ENCODE measurements around the gene PAPLN.
"Not testable (repeated sequence)": the region's sequence is repeated elsewhere in the genome, so short reads cannot be mapped to it uniquely, and the experiment has no call there.

The PAPLN gene, protein sequence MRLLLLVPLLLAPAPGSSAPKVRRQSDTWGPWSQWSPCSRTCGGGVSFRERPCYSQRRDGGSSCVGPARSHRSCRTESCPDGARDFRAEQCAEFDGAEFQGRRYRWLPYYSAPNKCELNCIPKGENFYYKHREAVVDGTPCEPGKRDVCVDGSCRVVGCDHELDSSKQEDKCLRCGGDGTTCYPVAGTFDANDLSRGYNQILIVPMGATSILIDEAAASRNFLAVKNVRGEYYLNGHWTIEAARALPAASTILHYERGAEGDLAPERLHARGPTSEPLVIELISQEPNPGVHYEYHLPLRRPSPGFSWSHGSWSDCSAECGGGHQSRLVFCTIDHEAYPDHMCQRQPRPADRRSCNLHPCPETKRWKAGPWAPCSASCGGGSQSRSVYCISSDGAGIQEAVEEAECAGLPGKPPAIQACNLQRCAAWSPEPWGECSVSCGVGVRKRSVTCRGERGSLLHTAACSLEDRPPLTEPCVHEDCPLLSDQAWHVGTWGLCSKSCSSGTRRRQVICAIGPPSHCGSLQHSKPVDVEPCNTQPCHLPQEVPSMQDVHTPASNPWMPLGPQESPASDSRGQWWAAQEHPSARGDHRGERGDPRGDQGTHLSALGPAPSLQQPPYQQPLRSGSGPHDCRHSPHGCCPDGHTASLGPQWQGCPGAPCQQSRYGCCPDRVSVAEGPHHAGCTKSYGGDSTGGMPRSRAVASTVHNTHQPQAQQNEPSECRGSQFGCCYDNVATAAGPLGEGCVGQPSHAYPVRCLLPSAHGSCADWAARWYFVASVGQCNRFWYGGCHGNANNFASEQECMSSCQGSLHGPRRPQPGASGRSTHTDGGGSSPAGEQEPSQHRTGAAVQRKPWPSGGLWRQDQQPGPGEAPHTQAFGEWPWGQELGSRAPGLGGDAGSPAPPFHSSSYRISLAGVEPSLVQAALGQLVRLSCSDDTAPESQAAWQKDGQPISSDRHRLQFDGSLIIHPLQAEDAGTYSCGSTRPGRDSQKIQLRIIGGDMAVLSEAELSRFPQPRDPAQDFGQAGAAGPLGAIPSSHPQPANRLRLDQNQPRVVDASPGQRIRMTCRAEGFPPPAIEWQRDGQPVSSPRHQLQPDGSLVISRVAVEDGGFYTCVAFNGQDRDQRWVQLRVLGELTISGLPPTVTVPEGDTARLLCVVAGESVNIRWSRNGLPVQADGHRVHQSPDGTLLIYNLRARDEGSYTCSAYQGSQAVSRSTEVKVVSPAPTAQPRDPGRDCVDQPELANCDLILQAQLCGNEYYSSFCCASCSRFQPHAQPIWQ

DNA sequence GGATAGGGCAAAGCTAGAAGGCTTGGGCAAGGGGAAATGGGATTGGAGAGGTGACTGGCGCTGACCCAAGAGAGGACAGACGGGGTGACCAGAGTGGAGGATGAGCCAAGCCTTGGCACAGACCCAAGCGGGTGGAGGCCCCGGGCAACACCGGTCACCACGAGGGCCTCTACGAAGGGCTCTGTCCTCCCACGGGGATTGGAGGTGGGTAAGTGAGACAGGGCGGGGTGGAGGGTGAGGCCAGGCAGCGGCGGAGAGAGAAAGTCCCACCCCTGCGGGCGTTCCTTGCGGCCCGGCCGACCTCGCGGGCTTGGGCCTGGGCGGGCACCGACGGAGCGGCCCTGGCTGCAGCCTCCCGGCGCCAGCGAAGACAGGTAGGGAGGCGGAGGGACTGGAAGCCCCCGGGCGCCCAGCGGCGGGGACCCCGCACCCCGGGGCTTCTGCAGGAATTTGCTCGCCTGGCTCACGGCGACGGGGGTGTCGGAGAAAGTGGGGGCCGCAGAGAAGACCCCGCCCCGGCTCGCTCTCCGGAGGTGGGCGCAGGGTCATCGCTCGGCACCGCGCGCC, at the start of gene PAPLN:
Gene PAPLN, plus strand, starts transcription at position 288 of the 567 bp plus-strand sequence. CDS start 2,273 bp downstream, outside the sequence.
- DNase-seq (ENCODE audit: low read depth in 2 of 2) = no peak

DNA sequence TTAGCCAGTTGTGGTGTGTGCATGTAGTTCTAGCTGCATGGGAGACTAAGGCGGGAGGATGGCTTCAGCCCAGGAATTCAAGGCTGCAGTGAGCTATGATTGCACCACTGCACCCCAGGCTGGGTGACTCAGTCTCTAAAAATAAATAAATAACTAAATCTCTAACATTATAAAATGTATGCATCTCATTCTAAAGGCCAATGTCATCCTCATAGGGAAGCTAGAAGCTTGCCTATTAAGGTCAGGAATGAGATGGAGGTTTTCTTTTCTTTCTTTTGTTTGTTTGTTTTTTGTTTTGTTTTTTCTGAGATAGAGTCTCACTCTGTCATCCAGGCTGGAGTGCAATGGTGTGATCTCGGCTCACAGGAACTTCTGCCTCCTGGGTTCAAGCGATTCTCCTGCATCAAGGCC, 48.8 kb upstream of the PAPLN start:
- DNase-seq (ENCODE audit: low read depth in 2 of 2) = no peak

DNA sequence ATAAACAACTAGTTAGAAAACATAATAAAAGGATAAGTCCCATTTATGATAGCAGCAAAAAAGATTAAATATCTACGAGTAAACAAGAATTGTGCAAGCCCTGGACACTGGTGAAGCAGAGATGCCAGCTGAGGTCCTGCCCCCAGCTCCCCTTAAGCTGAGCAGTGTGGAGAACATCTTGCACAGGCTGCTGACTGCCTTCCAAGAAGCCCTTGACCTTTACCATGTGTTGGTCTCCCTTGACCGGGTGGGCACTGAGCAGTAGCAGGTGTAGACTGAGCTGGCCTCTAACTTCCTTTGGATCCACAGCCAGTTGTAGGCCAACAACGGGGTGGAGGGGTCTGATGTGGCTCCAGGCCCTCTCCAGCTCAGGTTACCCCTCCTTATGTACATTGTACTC, 47.7 kb upstream of the PAPLN start:
- no peak for DNase-seq (ENCODE audit: low read depth in 2 of 2)

DNA sequence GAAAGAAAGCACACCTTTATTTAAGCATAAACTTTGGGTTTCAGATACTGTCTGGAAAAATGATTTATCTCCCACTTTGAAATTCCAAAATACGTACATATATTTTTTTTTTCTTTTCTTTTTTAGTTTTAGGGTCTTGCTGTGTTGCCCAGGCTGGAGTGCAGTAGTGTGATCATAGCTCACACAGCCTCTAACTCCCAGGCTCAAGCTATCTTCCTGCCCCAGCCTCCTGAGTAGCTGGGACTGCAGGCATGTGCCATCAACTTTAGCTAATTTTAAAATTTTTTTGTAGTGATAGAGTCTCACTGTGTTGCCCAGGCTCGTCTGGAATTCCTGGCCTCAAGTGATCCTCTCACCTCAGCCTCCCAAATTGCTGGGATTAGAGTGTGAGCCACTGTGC, 45.9 kb upstream of the PAPLN start:
- no peak for DNase-seq (ENCODE audit: low read depth in 2 of 2)

DNA sequence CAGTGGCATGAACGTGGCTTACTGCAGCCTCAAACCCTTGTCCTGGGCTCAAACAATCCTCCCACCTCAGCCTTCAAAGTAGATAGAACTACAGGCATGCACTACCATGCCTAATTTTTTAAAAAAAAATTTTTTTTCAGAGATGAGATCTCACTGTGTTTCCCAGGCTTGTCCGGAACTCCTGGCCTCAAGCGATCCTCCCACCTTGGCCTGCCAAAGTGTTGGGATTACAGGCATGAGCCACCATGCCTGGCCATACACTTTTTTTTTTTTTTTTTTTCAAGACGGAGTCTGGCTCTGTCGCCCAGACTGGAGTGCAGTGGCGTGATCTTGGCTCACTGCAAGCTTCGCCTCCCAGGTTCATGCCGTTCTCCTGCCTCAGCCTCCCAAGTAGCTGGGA, 43.0 kb upstream of the PAPLN start:
- not testable (repeated sequence) for DNase-seq (ENCODE audit: low read depth in 2 of 2)

DNA sequence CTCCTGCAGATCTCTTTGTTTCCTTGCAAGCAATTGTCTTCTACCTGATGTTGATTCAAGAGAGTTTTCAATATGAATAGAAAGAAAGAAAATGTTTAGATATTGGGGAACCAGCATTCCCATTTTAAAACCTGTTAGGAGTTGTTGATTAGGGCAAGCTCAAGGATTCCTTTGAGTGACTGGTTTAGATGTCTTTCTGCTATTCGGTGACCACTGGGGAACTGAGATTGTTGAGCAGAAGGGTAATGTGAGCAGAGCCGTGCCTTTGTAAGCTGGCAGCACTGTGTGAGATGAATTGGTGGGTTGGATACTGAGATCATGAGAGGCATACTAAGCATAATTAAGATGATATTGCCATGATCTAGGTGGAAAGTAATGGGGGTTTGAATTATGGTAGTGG, 39.1 kb upstream of the PAPLN start:
- no peak for DNase-seq (ENCODE audit: low read depth in 2 of 2)

DNA sequence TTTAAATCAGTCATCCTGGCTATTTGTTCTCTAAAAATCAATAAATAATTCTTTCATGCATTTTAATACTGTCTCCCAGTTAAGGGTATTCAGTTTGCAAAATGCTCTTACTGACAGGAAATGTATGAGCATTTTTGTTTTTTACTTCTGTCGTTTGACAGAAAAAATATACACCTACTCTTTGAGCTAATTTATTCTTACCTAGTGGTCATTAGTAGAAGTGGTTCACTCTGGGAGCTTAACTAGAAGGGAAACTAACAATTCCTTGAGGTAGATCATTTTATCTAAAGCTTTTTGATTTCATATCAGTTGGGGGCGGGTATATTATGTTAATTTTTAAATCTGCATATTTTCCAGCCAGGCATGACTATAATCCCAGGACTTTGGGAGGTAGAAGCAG, 33.8 kb upstream of the PAPLN start:
- no peak for DNase-seq (ENCODE audit: low read depth in 2 of 2)

DNA sequence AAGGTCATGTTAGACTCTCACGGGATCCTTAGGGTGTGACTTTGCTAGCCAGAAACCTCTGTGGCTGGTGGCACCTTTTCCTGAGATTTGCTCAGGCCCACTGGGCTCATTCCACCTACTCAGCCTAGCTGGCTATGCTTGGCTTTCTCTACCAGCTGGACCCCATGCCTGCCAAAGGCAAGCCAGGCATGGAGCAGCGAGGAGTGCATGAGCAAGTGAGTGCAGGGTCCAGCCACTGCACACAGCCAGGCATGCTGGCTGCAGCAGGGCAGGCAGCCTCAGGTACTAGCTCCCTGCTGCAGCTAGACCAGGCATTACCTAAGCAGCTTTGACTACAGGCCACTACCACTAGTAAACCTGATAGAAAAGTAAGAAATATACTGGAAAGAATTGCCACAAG, 29.7 kb upstream of the PAPLN start:
- no peak for DNase-seq (ENCODE audit: low read depth in 2 of 2)

DNA sequence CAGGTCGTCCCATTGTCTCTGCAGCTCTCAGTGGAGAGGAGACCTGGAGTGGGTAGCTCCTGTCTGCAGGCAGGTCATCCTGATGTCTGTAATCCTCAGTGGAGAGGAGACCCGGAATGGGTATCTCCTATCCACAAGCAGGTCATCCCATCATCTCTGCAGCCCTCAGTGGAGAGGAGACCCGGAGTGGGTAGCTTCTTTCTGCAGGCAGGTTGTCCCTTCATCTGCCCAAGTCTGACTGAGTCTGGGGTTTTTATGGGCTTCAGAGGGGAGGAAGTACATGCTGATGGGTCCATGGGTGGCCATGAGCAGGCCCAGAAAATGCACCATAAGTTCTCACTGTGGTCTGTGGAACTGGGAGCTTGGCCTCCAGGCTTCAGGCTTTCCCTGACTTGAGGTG, 28.9 kb upstream of the PAPLN start:
- no peak for DNase-seq (ENCODE audit: low read depth in 2 of 2)

DNA sequence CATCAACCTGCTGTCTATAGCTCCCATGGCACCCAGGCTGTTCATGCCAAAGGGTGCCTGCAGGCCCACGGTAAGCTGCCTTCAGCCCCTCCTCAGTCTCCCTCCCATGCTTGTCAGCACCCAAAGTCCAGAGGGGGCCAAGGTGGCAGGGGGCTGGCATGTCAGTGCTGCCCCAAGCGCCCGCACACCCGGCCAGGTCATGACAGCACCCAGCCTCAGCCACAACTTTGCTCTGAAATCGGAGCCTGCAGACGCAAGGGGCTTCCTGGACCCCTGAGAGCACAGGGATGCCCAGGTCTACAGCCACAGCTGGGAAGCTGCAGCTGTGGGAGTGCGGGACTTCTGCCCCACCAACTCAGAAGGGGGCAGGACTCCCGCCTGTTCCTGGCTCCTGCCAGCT, 28.5 kb upstream of the PAPLN start:
- DNase-seq (ENCODE audit: low read depth in 2 of 2) = no peak

DNA sequence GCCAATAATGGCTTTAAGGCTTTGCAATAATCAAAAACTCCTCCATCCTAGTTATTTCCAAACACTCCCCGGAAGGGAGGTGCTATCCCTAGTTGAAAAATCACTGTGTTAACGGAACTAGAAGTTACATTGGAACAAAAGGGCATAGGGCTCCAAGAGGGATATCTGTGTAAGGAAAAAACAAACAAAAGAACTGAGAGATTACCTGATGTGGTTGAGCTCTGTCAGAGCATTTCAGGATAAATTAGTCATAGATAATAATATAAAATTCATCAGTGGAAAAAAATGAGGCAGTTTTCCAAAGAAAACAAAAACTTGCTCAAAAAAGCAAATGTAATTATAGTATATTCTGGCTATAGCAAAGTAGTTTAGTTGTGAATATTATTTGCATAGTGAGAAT, 27.4 kb upstream of the PAPLN start:
- DNase-seq (ENCODE audit: low read depth in 2 of 2) = no peak

DNA sequence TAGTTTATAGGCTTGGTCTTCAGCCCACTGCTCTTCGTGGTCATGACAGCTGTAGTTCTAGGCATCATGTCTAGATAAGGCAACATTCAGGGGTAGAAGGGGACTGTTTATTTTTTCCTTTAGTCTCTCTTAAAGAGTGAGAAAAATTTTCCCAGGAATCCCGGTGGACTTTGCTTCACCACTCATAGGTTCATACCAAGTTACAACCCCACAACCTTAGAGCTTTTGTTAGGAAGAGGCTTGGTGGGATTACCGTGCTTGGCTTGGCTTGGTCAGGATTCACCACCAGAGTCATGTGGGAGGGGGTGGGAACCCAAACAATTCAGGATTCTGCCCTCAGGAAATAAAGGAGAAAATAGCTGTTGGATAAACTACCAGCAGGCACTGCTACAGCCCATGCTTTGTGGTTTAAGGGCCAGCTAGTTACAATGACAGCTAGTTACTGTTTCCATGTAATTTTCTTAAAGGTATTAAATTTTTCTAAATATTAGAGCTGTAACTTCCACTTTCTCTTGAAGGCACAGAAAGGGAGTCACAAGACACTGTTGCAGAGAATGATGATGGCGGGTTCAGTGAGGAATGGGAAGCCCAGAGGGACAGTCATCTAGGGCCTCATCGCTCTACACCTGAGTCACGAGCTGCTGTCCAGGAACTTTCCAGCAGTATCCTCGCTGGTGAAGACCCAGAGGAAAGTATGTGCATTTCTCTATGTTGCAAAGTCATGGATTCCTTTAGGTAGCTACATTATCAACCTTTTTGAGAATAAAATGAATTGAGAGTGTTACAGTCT, 25.9 kb upstream of the PAPLN start:
- DNase-seq (ENCODE audit: low read depth in 2 of 2) = no peak

DNA sequence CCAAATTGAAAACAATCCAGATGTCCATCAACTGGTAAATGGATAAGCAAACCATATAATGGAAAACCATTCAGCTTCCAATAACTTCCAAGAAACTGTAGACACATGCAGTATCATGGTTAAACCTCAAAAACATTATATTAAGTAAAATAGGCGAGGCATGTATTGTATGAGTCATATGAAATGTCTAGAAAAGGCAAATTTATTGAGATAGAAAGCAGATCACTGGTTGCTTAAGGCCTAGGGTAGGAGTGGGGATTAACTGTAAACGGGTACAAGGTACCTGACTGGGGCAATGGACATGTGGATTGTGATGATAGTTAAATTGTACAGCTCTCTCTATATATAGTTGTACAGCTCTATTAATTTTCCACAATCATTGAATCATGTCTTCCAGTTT, 21.3 kb upstream of the PAPLN start:
- DNase-seq (ENCODE audit: low read depth in 2 of 2) = no peak

DNA sequence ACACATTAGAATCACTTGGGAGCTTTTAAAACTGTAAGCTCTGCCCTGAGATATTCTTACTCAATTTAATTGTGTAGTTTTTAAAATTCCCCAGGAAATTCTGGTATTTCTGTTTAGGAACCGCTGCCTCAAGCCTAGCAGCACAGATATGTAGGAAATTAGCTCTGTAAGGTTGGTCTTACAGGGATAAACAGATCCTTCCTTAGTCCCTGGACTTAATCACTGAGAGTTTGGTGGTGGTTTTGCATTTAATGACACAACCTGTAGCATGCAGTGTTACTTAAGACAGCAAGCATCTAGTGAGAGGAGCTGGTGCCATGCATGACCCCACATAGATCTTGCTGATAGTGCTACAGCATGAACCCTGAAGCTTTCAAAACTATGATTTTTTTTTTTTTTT, 19.9 kb upstream of the PAPLN start:
- DNase-seq (ENCODE audit: low read depth in 2 of 2) = no peak

DNA sequence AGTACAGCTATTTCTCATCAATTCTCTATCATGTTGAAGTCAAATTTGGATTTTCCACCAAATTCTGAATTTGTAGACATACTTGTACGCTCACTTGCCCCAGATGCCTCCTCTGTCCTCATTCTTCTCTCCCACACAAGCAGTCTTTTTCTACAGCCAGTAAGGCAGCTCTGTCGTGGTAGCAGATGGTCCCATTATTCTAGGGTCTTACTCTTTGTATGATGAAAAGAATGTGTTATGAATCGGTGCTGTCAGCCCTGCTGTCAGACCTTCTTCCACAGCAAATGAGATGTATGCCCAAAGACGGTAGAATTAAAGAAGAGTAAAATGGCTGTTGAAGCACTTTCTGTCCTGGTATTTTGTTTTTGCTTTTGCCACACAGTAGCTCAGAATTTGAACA, 17.2 kb upstream of the PAPLN start:
- DNase-seq (ENCODE audit: low read depth in 2 of 2) = no peak

DNA sequence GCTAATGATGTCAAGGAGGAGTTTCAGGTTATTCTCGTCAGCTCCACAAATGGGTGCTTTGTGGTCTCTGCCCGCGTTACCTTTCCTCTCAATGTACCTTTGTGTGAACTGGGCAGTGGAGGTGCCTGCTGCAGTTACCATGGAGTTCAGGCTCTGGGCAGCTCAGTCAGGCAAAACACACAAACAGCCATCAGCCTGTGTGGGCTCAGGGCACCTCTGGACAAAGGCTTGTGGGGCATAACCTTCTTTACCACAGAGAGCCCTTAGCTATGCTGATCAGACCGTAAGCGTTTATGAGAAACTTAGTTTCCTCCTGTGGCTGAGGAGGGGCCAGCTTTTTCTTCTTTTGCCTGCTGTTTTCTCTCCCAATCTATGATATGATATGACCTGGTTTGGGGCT, 16.7 kb upstream of the PAPLN start:
- DNase-seq (ENCODE audit: low read depth in 2 of 2) = no peak

DNA sequence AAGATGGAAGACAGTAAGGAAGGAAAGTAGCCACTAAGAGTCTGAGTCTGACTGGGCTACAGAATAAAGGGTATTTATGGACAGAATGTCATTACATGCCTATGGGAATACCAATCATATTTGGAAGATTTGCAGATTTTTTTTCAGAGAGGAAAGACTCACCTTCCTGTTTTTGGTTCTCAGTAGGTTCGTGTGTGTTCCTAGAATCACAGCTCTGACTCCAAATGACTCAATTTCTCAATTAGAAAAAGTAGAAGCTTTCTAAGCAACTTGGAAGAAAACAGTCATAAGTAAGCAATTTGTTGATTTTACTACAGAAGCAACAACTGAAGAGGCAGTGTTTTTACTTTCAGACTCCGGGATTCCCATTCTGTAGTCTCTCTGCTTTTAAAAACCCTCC, 15.4 kb upstream of the PAPLN start:
- no peak for DNase-seq (ENCODE audit: low read depth in 2 of 2)

DNA sequence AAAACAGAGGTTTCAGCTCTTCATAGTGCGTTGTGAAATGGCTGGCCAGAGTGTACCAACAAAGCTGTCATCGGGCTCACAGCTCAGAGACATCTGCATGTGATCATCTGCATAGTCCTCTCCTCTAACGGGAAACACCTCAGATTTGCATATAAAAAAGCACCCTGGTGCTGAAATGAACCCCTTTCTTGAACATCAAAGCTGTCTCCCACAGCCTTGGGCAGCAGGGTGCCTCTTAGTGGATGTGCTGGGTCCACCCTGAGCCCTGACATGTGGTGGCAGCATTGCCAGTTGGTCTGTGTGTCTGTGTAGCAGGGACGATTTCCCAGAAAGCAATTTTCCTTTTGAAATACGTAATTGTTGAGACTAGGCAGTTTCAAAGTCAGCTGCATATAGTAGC, 14.3 kb upstream of the PAPLN start:
- DNase-seq (ENCODE audit: low read depth in 2 of 2) = no peak

DNA sequence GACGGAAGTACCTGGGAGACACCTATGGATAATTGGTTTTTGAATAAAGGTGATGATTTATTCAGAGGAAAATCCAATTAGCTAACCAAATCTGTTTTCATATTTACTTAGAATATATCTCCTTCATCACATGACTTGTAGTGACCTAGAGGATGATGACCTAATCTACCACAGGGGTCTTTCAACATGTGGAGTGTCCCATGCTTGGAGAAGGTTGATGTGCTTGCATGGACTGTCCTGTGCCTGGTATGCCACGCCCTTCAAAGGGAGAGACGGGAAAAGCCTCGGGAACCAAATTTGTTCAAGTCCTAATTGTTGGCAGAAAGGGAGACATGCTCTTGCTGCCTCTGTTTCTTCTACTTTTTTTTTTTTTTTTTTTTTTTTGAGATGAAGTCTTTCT, 11.8 kb upstream of the PAPLN start:
- DNase-seq (ENCODE audit: low read depth in 2 of 2) = no peak

DNA sequence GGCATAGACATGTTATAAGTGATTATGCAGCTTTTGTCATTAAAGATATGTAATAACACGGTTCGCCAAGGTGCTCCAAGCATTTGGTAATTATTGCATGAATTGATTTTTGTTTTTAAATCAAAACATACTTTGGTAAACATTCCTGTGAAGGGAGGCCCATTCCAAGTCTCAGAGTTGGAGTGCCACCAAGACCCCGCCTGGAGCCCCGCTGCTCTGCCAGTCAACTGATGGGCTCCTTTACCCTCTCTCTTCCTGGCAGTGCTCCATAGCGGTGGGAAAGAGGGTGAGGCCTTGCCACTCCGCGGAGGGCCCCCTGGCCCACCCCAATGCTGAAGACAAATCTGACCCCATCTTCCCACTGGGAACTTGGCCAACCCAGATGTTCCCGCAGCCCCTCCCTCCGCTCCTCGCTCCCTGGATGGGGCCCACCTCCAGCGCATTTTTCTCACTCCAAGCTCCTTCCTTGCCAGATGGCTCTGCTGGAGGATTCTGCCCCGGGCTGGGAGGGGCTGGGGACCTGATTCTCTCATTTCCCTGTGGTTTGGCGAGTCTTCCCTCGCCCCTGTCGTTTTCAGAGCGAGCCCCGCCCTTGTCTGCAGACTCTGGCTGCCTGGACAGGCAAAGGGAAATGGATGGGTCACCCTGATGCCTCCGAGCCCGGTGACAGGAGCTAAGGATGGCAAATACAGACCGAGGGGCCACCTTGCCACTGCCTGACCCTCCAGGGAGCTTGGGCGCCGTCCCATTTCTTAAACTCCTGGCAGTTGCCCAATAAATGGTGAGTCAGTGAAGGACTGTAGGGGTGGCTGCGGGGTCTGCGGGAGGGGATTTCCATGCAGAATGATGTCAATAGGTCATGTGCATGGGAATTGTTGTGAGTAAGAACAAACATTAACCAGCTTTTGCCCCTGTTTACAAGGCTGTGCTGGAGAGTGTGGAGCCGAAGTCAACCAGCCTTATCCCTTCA, 9.2 kb upstream of the PAPLN start:
- no peak for DNase-seq (ENCODE audit: low read depth in 2 of 2)

Measured in stimulated activated CD8-positive, alpha-beta memory T cell treated with anti-CD3 and anti-CD28 coated beads, Interleukin-7, amount 100 ng/mL, for 1 hour (primary cell).